ENCODE measurements around the gene BDP1.

Gene BDP1

DNA sequence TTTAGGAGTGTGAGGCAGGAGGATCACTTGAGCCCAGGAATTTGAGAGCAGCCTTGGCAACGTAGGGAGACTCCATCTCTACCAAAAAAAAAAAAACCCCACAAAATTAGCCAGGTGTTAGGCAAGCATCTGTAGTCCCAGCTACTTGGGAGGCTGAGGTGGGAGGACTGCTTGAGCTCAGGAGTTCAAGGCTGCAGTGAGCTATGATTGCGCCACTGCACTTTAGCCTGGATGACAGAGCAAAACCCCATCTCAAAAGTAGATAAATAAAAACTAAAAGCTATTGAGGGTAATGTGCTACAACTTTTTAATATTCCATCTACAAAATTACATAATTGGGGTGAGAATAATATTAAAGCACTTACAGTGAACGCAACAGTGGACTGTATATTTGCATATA is 5.9 kb downstream of the BDP1 start:
- Histone ChIP-seq H3K9me3 (ENCODE audit: insufficient read depth, low read length) (no peaks in the 10 kb centered on the region), H2AFZ (ENCODE audit: low read depth, low read length, severe bottlenecking) (no peak overlapping the region), H3K36me3 (ENCODE audit: low read length) (peaks cover 29% of the 10 kb centered on the region), H3K79me2 (ENCODE audit: insufficient read depth, low read length) (peaks cover 34% of the 10 kb centered on the region), H3K9me2 (replicated peaks; ENCODE audit: insufficient read depth, low read length) (no peaks in the 10 kb centered on the region), H3F3A (ENCODE audit: insufficient read depth) (peaks cover 15% of the 10 kb centered on the region), H3K9ac (ENCODE audit: low read length) (no peak overlapping the region), H4K20me1 (ENCODE audit: low read depth, low read length) (peaks cover 9% of the 10 kb centered on the region), H3K27ac (ENCODE audit: low read depth, low read length) (no peak overlapping the region), H3K4me3 (ENCODE audit: insufficient read depth, low read length, poor library complexity, severe bottlenecking) (no peak overlapping the region), H3K27me3 (ENCODE audit: low read length) (no peaks in the 10 kb centered on the region), H3K4me2 (ENCODE audit: low read depth, low read length, poor library complexity, severe bottlenecking) (no peak overlapping the region)
- TF ChIP-seq EZH2phosphoT487 (conservative IDR thresholded peaks at IDR 0.05; ENCODE audit: low read length) = no peak
- TF ChIP-seq, protein P1, sequence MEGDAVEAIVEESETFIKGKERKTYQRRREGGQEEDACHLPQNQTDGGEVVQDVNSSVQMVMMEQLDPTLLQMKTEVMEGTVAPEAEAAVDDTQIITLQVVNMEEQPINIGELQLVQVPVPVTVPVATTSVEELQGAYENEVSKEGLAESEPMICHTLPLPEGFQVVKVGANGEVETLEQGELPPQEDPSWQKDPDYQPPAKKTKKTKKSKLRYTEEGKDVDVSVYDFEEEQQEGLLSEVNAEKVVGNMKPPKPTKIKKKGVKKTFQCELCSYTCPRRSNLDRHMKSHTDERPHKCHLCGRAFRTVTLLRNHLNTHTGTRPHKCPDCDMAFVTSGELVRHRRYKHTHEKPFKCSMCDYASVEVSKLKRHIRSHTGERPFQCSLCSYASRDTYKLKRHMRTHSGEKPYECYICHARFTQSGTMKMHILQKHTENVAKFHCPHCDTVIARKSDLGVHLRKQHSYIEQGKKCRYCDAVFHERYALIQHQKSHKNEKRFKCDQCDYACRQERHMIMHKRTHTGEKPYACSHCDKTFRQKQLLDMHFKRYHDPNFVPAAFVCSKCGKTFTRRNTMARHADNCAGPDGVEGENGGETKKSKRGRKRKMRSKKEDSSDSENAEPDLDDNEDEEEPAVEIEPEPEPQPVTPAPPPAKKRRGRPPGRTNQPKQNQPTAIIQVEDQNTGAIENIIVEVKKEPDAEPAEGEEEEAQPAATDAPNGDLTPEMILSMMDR (IDR thresholded peaks at IDR 0.05; ENCODE audit: insufficient read depth, low read length, poor library complexity, severe bottlenecking) = no peak

DNA sequence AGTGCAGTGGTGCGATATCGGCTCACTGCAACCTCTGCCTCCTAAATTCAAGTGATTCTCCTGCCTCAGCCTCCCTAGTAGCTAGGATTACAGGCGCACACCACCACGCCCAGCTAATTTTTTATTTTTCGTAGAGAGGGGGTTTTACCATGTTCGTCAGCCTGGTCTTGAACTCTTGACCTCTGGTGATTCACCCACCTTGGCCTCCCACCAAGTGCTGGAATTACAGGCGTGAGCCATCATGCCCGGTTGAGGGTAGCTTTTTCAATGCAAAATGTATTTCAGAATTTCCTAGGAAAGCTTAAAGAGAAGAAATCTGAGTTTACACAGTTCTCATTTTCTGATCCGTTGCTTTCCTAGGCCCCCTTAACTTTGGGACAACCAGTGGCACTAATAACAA is 15.7 kb downstream of the BDP1 start:
- H3K27ac ChIP-seq (ENCODE audit: low read depth, low read length) = no peak overlapping the region
- H3K79me2 ChIP-seq (ENCODE audit: insufficient read depth, low read length) = no peaks in the 10 kb centered on the region
- peaks cover 29% of the 10 kb centered on the region for H3K36me3 ChIP-seq (ENCODE audit: low read length)
- no peaks in the 10 kb centered on the region for H3K9me3 ChIP-seq (ENCODE audit: insufficient read depth, low read length)
- no peaks in the 10 kb centered on the region for H3K27me3 ChIP-seq (ENCODE audit: low read length)
- H3K4me3 ChIP-seq (ENCODE audit: insufficient read depth, low read length, poor library complexity, severe bottlenecking) = no peak overlapping the region
- H3K9ac ChIP-seq (ENCODE audit: low read length) = no peak overlapping the region
- no peak overlapping the region for H3K4me2 ChIP-seq (ENCODE audit: low read depth, low read length, poor library complexity, severe bottlenecking)
- no peaks in the 10 kb centered on the region for H3K9me2 ChIP-seq (replicated peaks; ENCODE audit: insufficient read depth, low read length)
- TF ChIP-seq EZH2phosphoT487 (conservative IDR thresholded peaks at IDR 0.05; ENCODE audit: low read length) = no peak
- TF ChIP-seq, protein P1 (IDR thresholded peaks at IDR 0.05; ENCODE audit: insufficient read depth, low read length, poor library complexity, severe bottlenecking) = no peak
- H4K20me1 ChIP-seq (ENCODE audit: low read depth, low read length) = no peaks in the 10 kb centered on the region
- H2AFZ ChIP-seq (ENCODE audit: low read depth, low read length, severe bottlenecking) = no peak overlapping the region
- H3F3A ChIP-seq (ENCODE audit: insufficient read depth) = peaks cover 2% of the 10 kb centered on the region; the same call in 1 of the 2 replicates

DNA sequence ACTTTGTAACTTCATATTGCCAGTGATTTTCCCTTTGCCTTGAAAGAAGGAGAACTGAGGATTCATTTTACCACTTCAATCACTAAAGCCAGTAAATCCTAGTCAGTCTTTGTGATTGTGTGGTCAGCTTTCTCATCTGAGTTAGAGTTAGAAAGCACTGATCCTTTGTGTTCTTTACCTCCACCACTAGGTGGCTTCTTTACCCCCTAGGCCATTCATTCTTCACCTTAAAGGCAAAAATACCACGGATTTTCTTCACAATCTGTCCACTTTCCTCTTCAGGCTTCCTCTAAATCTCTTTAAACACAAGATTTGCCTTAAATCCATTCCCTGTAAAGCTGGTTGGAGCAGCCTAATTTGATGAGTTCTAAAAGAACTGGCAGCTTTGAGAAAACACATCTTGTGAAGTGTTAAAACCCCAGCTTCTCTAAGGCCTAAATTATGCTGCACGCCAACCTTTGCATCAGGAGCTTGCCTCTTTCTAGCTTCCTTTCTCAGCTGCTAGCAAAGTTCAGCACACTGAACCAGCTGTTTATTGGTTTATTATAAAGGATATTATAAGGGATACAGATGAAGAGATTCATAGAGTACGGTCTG is 20.4 kb downstream of the BDP1 start:
- no peak overlapping the region for H3K27ac ChIP-seq (ENCODE audit: low read depth, low read length)

More for the DNA sequence above, 20.4 kb downstream of the BDP1 start:
- H4K20me1 ChIP-seq (ENCODE audit: low read depth, low read length) = no peaks in the 10 kb centered on the region
- H3K27me3 ChIP-seq (ENCODE audit: low read length) = no peaks in the 10 kb centered on the region
- H3K9me3 ChIP-seq (ENCODE audit: insufficient read depth, low read length) = no peaks in the 10 kb centered on the region
- no peak overlapping the region for H2AFZ ChIP-seq (ENCODE audit: low read depth, low read length, severe bottlenecking)
- peaks cover 16% of the 10 kb centered on the region for H3K36me3 ChIP-seq (ENCODE audit: low read length)
- H3K9me2 ChIP-seq (replicated peaks; ENCODE audit: insufficient read depth, low read length) = no peaks in the 10 kb centered on the region
- no peak overlapping the region for H3K4me2 ChIP-seq (ENCODE audit: low read depth, low read length, poor library complexity, severe bottlenecking)
- no peaks in the 10 kb centered on the region for H3K79me2 ChIP-seq (ENCODE audit: insufficient read depth, low read length)
- no peak for TF ChIP-seq EZH2phosphoT487 (conservative IDR thresholded peaks at IDR 0.05; ENCODE audit: low read length)
- TF ChIP-seq, protein P1 (IDR thresholded peaks at IDR 0.05; ENCODE audit: insufficient read depth, low read length, poor library complexity, severe bottlenecking) = peak; percentile 58
- no peaks in the 10 kb centered on the region; the same call in 1 of the 2 replicates for H3F3A ChIP-seq (ENCODE audit: insufficient read depth)
- no peak overlapping the region for H3K9ac ChIP-seq (ENCODE audit: low read length)
- no peak overlapping the region for H3K4me3 ChIP-seq (ENCODE audit: insufficient read depth, low read length, poor library complexity, severe bottlenecking)
